ENCODE data around the gene DNAH12.
"Not testable (repeated sequence)": the region's sequence is repeated elsewhere in the genome, so short reads cannot be mapped to it uniquely, and the experiment has no call there.

Gene DNAH12

GRCh38 chr3:57484563-57484962, 59.6 kb downstream of the DNAH12 start:
- no peak for DNase-seq (ENCODE audit: low read depth)
- no peak for TF ChIP-seq CTCF (IDR thresholded peaks at IDR 0.05; ENCODE audit: insufficient read depth, low read depth, low read length, missing control alignments)
- H3K4me3 ChIP-seq (ENCODE audit: low read length), result no peak overlapping the region

- not testable (repeated sequence) for DNase-seq (ENCODE audit: low read depth); H3K4me3 ChIP-seq (ENCODE audit: low read length)
Observed at GRCh38 chr3:57477193-57477592, 67.0 kb downstream of the DNAH12 start.

- no peak for TF ChIP-seq CTCF (IDR thresholded peaks at IDR 0.05; ENCODE audit: insufficient read depth, low read depth, low read length, missing control alignments)
- DNase-seq (ENCODE audit: low read depth), result peak; percentile 8
- H3K4me3 ChIP-seq (ENCODE audit: low read length), result no peak overlapping the region
Observed at GRCh38 chr3:57464801-57465200, 79.3 kb downstream of the DNAH12 start.

GRCh38 chr3:57464011-57464410, 80.1 kb downstream of the DNAH12 start:
- DNase-seq (ENCODE audit: low read depth), result no peak
- no peak for TF ChIP-seq CTCF (IDR thresholded peaks at IDR 0.05; ENCODE audit: insufficient read depth, low read depth, low read length, missing control alignments)
- no peak overlapping the region for H3K4me3 ChIP-seq (ENCODE audit: low read length)

GRCh38 chr3:57451150-57451846, 92.8 kb downstream of the DNAH12 start:
- H3K4me3 ChIP-seq (ENCODE audit: low read length), result no peak overlapping the region
- DNase-seq (ENCODE audit: low read depth), result no peak
- TF ChIP-seq CTCF (IDR thresholded peaks at IDR 0.05; ENCODE audit: insufficient read depth, low read depth, low read length, missing control alignments), result no peak

GRCh38 chr3:57449276-57449847, 94.8 kb downstream of the DNAH12 start:
- not testable (repeated sequence) for H3K4me3 ChIP-seq (ENCODE audit: low read length); DNase-seq (ENCODE audit: low read depth)

GRCh38 chr3:57448489-57448888, 95.7 kb downstream of the DNAH12 start:
- not testable (repeated sequence) for H3K4me3 ChIP-seq (ENCODE audit: low read length); DNase-seq (ENCODE audit: low read depth)

- no peak overlapping the region for H3K4me3 ChIP-seq (ENCODE audit: low read length)
- no peak for DNase-seq (ENCODE audit: low read depth)
Observed at GRCh38 chr3:57446318-57446841, 97.8 kb downstream of the DNAH12 start.

More at GRCh38 chr3:57446318-57446841, 97.8 kb downstream of the DNAH12 start:
- TF ChIP-seq CTCF (IDR thresholded peaks at IDR 0.05; ENCODE audit: insufficient read depth, low read depth, low read length, missing control alignments), result no peak
